Immature natural killer cell (primary cell): Measurements from ENCODE around the gene SEC22B. TPM values are rescaled to one million over a fixed set of nuclear protein-coding genes. Genes with fewer than 3 reads are reported as not detected.
"Not testable (repeated sequence)": the region's sequence is repeated elsewhere in the genome, so short reads cannot be mapped to it uniquely, and the experiment has no call there.

Source experiments
- DNase-seq, 3 donors: peaks; one replicate each; pipeline ENCODE4 v3.0.0; 2022; ENCODE audit warnings: mixed read lengths in 1 of 3
- H3K27ac Mint-ChIP-seq, 6 donors: one replicate each; pipeline ENCODE4 v1.8.0; 2020; ENCODE audit warnings: mixed read lengths in 6 of 6, mild to moderate bottlenecking in 5 of 6, inconsistent platforms in 4 of 6, moderate library complexity in 3 of 6
- H3K27me3 Mint-ChIP-seq, 3 donors: one replicate each; pipeline ENCODE4 v1.8.0; 2020 to 2021; ENCODE audit warnings: low read depth in 3 of 3, mild to moderate bottlenecking in 3 of 3, mixed read lengths in 3 of 3, moderate library complexity in 3 of 3, inconsistent platforms in 1 of 3
- H3K36me3 Mint-ChIP-seq, 3 donors: one replicate each; pipeline ENCODE4 v1.8.0; 2020; ENCODE audit warnings: mixed read lengths in 3 of 3, inconsistent platforms in 2 of 3, mild to moderate bottlenecking in 2 of 3
- H3K4me1 Mint-ChIP-seq, 2 donors: one replicate each; pipeline ENCODE4 v1.8.0; 2020; ENCODE audit warnings: inconsistent platforms in 2 of 2, mild to moderate bottlenecking in 2 of 2, mixed read lengths in 2 of 2, moderate library complexity in 1 of 2
- H3K4me3 Mint-ChIP-seq, 5 donors: one replicate each; pipeline ENCODE4 v1.8.0; 2020; ENCODE audit warnings: mild to moderate bottlenecking in 5 of 5, mixed read lengths in 5 of 5, inconsistent platforms in 3 of 5, moderate library complexity in 3 of 5
- H3K9me3 Mint-ChIP-seq, 6 donors: one replicate each; pipeline ENCODE4 v1.8.0; 2020; ENCODE audit warnings: mild to moderate bottlenecking in 6 of 6, mixed read lengths in 6 of 6, inconsistent platforms in 4 of 6, moderate library complexity in 3 of 6
- polyA plus RNA-seq, 3 donors: library from polyadenylated mRNA; unstranded; fragments of 300-500 nt; fragmentation: Illumina TruSeq; gene quantifications; one replicate each; pipeline ENCODE4 v1.2.3, GENCODE V29; 2021

The SEC22B gene
- polyA plus RNA-seq, 3 donors from 2014 or later: 16.9 to 24.3 (median 20.8) TPM

DNA sequence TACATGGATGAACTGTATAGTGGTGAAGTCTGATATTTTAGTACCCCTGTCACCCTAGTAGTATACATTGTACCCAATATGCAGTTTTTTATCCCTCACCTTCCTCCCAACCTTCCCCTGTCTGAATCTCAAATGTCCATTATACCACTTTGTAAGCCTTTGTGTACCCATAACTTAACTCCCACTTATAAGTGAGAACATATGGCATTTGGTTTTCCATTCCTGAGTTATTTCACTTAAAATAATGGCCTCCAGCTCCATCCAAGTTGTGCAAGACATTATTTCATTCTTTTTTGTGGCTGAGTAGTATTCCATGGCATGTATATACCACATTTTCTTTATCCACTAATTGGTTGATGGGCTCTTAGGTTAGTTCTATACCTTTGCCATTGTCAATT is 42.4 kb downstream of the SEC22B start:
- H3K27ac Mint-ChIP-seq: peak overlapping the region in 1 of 6 donors; percentile 11
- DNase-seq, H3K4me3 Mint-ChIP-seq, H3K27me3 Mint-ChIP-seq, H3K36me3 Mint-ChIP-seq, H3K4me1 Mint-ChIP-seq, H3K9me3 Mint-ChIP-seq: not testable (repeated sequence)

DNA sequence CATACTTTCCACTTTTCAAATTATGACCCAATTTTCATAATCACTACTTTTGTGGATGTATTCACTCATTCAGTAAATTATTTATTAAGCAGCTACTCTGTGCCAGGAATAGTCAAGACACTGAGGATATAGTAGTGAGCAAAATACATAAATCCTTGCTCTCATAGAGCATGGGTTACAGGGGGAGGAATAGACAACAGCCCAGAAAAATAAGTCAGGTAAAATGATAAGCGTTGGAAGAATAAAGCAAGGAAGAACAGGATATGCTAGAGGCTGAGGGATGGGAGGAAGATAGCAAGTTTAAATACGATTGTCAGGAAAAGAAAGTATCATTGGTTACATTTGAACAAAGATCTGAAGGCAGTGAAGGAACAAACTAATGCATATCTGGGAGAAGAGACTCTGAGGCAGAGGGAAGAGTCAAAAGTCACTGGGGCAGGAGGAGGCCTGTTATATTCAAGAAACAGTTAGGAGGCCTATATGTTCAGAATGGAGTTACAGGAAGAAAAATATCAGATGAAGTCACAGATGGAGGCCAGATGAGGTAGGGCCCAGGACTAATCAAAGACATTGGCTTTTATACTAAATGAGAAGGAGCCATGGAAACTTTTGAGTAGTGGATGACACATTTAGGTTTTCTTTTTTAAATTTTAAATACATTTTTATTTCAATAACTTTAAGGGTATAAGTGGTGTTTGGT is 42.9 kb downstream of the SEC22B start:
- Mint-ChIP-seq H3K4me1 (peaks cover 7% of the 10 kb centered on the region in 2 donors), H3K9me3 (no peaks in the 10 kb centered on the region), H3K27ac (no peak overlapping the region), H3K27me3 (peaks cover 0 to 1% (median 0%) of the 10 kb centered on the region in 3 donors), H3K4me3 (no peak overlapping the region), H3K36me3 (no peaks in the 10 kb centered on the region)
- no peak for DNase-seq

DNA sequence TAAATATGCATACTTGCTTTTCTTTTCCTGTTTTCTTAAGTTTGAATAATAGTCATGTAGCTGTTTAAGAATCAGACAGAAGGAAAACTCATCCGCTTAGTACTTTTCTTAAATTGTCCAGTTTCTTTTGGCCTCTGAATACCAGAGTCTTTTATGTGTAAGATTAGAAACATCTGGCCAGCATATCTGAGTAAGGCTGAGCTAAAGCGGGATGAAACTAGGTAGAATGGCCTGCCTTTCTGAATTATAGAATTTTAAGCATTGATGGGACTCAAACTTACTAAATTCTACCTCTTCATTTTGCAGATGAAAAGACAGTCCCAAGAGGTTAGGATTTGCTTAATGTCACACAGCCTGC is 43.9 kb downstream of the SEC22B start:
- not testable (repeated sequence) for H3K4me1 Mint-ChIP-seq, H3K9me3 Mint-ChIP-seq, DNase-seq, H3K36me3 Mint-ChIP-seq, H3K27me3 Mint-ChIP-seq
- Mint-ChIP-seq H3K4me3 (peak overlapping the region in 2 of 5 donors; percentile 23 to 38), H3K27ac (peak overlapping the region in 4 of 6 donors; percentile 43 to 69 (median 50))

DNA sequence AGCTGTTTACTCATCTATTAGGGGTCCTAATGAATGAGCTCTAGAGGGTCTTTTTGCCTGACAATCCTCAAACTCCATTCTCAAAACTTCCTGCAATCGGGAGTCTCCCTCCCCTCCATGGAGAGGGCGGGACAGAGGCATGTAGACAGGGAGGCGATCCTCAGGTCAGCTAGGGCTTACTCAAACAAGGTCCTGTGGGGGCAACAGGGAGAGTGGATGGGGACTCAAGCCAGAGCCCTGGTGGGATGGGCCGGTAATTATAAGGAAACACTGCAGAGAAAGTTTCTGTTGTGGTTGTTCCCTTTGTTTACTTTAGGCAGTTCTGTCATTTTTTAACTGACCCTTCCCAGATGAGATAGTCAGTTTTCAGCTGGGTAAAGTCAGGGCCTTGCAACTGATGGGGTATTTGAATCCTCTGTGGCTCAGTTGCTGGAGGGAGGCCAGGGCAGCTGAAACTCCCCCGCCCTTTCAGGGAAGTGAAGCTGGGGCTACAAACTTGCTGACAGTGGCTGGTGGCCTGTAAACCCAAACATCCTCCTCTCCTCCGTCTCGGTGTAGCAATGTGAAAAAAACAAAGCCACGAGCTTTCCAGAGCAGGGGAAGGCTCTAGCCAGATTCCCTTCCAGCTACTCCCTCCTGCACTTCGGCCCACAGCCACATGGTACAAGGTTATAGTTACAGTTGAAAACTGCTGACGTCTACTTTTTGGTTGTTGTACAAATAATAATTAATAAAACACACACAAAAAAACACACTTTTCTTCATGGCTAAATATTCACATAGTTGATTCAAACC is 44.5 kb downstream of the SEC22B start:
- not testable (repeated sequence) for H3K4me1 Mint-ChIP-seq, H3K9me3 Mint-ChIP-seq, H3K36me3 Mint-ChIP-seq, H3K27me3 Mint-ChIP-seq
- H3K27ac Mint-ChIP-seq: peak overlapping the region in 4 of 6 donors; percentile 43 to 69 (median 50)
- peak in 1 of 3 donors; percentile 11 for DNase-seq
- peak overlapping the region in 2 of 5 donors; percentile 23 to 38 for H3K4me3 Mint-ChIP-seq

DNA sequence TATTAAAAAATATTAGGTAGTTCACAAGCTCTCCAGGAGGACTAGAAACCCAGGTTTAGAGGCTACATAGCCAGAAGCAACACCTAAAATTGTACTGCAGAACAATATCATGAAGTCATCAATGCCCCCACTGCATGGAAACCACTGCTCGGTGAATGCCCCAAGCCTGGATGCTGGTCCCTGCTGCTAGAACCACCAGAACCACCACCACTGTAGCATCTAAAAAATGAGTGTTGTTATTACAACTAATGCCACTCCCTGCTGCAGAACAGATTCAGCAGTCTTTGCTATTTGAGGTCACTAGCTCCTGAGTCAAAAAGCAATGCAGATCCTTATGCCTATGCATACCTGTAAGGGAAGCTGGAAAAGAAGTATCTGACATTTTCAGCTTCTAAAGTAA is 48.4 kb downstream of the SEC22B start:
- H3K27me3 Mint-ChIP-seq, H3K27ac Mint-ChIP-seq, H3K9me3 Mint-ChIP-seq: not testable (repeated sequence)

DNA sequence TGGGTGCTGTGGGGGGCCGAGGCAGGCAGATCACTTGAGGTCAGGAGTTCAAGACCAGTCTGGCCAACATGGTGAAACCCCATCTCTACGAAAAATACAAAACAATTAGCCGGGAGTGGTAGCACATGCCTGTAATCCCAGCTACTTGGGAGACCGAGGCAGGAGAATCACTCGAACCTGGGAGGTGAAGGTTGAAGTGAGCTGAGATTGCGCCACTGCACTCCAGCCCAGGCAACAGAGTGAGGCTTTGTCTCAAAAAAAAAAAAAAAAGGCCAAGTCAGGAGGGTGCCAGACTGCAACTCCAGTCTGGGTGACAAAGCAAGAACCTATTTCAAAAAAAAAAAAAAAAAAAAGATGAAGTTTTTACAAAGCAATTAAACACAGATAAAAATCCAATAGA is 50.1 kb downstream of the SEC22B start:
- H3K27me3 Mint-ChIP-seq, H3K36me3 Mint-ChIP-seq, H3K27ac Mint-ChIP-seq, H3K4me3 Mint-ChIP-seq, H3K9me3 Mint-ChIP-seq, DNase-seq: not testable (repeated sequence)
- peaks cover 13 to 15% of the 10 kb centered on the region in 2 donors for H3K4me1 Mint-ChIP-seq

More for the DNA sequence above, 48.4 kb downstream of the SEC22B start:
- not testable (repeated sequence) for DNase-seq, H3K4me3 Mint-ChIP-seq, H3K36me3 Mint-ChIP-seq
- H3K4me1 Mint-ChIP-seq: peaks cover 15 to 22% of the 10 kb centered on the region in 2 donors

DNA sequence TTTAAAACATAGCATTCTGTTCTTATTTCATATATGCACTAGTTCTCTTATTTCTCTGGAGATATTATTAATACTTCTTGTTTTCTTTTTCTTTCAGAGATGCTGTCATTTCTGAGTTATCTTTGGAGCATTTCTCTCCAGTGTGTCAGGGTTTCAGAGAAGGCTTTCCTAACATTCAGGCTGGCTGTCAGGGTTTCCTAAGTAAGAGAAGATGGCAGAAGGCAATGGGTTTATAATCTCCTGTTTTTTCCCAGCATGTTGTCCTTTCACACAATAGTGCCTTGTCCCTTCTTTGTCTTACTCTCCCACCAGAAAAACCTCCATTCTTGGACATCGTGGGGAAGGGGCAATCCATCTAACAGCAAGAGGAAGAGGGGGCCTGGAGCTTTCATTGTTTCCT is 51.7 kb downstream of the SEC22B start:
- peaks cover 15 to 16% of the 10 kb centered on the region in 2 donors for H3K4me1 Mint-ChIP-seq
- H3K36me3 Mint-ChIP-seq, DNase-seq, H3K27ac Mint-ChIP-seq, H3K27me3 Mint-ChIP-seq, H3K4me3 Mint-ChIP-seq, H3K9me3 Mint-ChIP-seq: not testable (repeated sequence)

DNA sequence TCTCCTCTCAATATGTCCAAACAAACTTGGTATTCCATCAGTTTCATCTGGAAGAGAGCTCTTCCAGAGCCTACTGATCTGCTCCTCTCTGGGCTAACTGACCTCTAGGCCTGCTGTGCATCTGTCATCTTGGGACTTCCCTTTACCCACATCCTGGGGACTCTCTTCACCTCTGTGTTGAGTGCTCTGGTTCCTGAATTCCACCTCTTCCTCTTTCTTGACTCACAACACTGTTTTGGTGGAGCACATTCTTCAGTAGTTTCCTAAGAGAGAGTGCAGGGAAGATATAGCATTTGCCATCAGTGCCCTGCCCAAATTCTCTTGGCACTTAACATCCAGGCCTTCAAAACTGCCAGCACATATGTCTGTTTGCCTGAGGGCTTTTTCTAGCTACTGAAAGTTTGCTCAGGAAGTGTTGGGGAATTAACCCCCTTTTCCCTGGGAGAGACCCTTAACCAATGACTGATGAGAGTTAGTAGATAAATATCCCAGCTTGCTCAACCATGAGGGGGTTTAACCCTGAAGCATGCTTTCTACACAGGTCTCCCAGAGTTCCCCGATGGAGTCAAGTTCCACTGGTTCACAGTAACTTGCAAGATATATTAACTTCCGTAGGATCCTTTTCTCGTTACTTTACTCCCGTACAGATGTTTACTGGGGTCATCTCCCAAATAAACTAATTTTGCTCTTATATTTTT is 52.4 kb downstream of the SEC22B start:
- not testable (repeated sequence) for DNase-seq, H3K4me3 Mint-ChIP-seq, H3K9me3 Mint-ChIP-seq, H3K36me3 Mint-ChIP-seq, H3K27me3 Mint-ChIP-seq
- Mint-ChIP-seq H3K27ac (peak overlapping the region in 1 of 6 donors; percentile 20), H3K4me1 (peaks cover 15 to 16% of the 10 kb centered on the region in 2 donors)

DNA sequence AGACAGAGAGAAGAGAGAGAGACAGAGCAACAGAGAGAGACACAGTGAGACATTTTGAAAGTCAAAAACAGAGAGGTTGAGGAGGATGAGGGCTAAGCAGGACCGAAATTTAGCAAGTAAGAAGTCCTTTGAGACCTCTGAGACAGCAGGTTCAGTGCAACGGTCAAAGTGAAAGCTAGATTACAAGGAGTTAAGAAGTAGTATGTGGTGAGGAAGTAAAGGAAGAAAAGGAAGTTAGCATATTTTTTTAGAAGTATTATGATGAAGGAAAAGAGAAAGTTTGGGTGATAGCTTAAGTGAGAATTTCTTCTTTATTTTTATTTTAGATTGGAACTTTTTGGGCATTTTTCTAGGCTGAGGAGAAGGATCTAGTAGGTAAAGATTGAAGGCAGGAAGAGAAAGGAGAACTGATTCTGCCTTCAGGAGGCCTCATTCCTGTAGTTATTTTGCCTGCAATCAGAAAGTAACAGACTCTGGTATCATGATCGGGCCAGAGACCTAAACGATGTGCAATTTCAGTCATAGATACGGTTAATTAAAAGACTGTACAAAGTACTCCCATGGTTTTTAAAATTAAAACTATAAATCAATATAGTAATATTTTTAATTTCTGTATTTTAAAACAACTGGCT is 53.9 kb downstream of the SEC22B start:
- not testable (repeated sequence) for H3K27me3 Mint-ChIP-seq, DNase-seq, H3K36me3 Mint-ChIP-seq, H3K9me3 Mint-ChIP-seq
- Mint-ChIP-seq H3K27ac (peak overlapping the region; percentile 59 to 91 (median 80)), H3K4me1 (peaks cover 15 to 18% of the 10 kb centered on the region in 2 donors), H3K4me3 (peak overlapping the region; percentile 55 to 76 (median 73))

DNA sequence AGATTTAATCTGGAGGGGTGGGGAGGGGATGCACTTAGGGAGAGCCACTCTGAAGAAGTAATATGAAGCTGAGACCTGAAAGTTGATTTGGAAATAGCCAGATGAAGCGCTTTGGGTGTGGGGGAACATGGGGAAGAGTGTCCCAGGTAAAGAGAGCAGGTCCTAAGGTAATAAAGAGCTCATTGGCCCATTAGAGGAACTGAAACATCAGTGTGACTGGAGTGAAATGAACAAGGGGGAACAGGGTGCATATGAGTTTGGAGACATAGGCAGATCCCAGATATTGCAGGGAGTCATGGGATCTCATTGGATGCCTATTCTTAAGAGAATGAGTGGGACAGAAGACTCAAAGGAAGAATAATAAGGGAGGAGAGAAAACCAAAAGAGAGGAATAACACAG is 54.5 kb downstream of the SEC22B start:
- not testable (repeated sequence) for H3K27me3 Mint-ChIP-seq, DNase-seq, H3K36me3 Mint-ChIP-seq, H3K9me3 Mint-ChIP-seq
- Mint-ChIP-seq H3K27ac (peak overlapping the region in 3 of 6 donors; percentile 32 to 59 (median 45)), H3K4me1 (peaks cover 15 to 18% of the 10 kb centered on the region in 2 donors), H3K4me3 (peak overlapping the region in 1 of 5 donors; percentile 30)

DNA sequence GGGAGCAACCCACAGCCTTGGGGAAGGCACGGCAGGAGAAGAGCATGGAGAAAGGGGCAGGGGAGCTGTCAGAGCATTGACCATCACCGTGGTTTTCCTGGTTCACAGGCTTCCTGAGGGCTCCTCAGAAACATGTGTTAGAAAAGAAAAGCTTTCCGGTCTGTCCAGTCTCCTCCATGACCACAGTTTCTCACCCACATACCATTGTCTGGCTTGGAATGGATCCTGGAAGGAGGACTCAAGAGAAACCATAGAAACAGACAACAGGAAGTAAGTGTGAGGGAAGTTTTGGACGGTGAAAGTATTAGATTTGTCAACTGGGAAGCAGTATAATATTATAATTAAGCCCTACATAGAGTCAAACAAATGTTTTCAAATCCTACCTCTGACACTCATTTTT is 55.8 kb downstream of the SEC22B start:
- H3K4me3 Mint-ChIP-seq, H3K36me3 Mint-ChIP-seq, H3K27ac Mint-ChIP-seq, H3K27me3 Mint-ChIP-seq, H3K9me3 Mint-ChIP-seq, DNase-seq: not testable (repeated sequence)
- H3K4me1 Mint-ChIP-seq: peaks cover 15 to 18% of the 10 kb centered on the region in 2 donors

DNA sequence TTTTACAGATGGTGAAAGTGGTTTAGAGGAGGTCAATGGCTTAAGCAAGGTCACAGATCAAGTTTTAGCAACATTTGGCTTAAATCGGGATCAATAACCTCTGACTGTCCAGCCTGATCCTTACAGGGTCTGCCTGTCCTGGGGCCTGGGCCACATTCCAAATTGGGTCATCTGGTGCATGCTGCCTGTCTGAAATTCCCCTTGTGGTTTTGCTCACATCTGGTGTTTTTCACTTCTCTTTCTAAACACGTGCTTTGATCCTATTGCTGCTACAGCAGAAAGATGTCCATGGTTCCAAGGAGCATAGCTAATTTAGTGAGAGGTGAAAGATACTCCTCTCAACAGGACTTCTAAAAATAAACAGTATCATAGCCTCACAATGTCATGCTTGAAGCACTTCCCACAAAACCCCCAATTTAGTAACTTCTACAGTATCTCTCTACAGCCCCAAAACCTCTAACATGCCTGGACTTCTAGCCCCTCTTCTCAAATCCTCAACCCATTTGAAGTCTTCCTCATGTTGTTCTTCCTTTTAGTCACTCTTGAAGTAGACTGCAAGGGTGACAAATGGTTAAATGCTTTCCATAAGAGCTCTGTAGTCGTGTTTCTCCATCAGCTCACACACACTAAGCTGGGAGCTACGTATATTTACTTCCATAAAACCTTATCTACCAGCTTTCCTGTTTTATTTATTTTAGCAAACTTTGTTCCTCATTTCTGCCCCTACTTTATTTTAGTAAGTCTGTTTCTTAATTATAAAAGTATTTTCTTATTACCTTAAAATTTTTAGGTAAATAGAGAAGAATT is 58.7 kb downstream of the SEC22B start:
- H3K36me3 Mint-ChIP-seq, H3K27ac Mint-ChIP-seq, H3K27me3 Mint-ChIP-seq, H3K9me3 Mint-ChIP-seq, DNase-seq, H3K4me3 Mint-ChIP-seq, H3K4me1 Mint-ChIP-seq: not testable (repeated sequence)

DNA sequence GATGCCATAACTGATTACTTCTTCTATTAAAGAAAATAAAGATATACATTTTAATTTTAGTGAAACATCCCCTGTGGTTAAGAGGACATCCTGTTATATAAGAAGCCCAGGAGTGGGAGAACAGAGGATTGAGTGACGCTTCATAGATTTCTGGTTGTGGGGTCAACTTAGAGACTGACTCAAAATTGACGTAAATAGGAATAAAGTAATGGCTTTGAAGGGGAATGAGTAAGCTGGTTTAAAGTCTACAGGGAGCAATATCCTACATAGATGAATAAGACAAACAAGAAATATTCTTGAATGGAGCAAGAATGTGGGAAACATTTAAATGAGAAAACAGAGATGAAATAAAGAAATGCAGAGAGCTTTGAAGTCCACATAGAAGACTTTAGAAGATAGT is 60.2 kb downstream of the SEC22B start:
- H3K27ac Mint-ChIP-seq, DNase-seq, H3K36me3 Mint-ChIP-seq, H3K9me3 Mint-ChIP-seq, H3K4me1 Mint-ChIP-seq, H3K27me3 Mint-ChIP-seq, H3K4me3 Mint-ChIP-seq: not testable (repeated sequence)
